NOMO-1 treated with DMSO at 0.1 percent for 48 hours (cell line): ENCODE results near the gene ZNF229.
A peak's percentile ranks its signal among the peaks of the same experiment; 100 is the strongest.
"Not testable (repeated sequence)": the region's sequence is repeated elsewhere in the genome, so short reads cannot be mapped to it uniquely, and the experiment has no call there.

ENCODE experiments used
- DNase-seq: peaks from one replicate; lab custom pipeline; 2025; ENCODE audit not compliant: unreplicated experiment; lab: John Stamatoyannopoulos, UW

The ZNF229 gene

GRCh38 chr19:44447916-44448674 lies at the start of gene ZNF229:
ZNF229 (minus strand) TSS chr19:44448472; CDS start chr19:44442847, 5,625 bp downstream.
- no peak for DNase-seq

- DNase-seq, result no peak
These were observed 48.4 kb upstream of the ZNF229 start for GRCh38 chr19:44496711-44497110.

- DNase-seq, result peak; percentile 6
These were observed 28.5 kb upstream of the ZNF229 start for GRCh38 chr19:44476559-44477408.

- DNase-seq, result not testable (repeated sequence)
These were observed 20.5 kb upstream of the ZNF229 start for GRCh38 chr19:44468730-44469129.

- DNase-seq, result not testable (repeated sequence)
These were observed 14.5 kb upstream of the ZNF229 start for GRCh38 chr19:44462600-44463286.

- not testable (repeated sequence) for DNase-seq
These were observed 7.7 kb upstream of the ZNF229 start for GRCh38 chr19:44456016-44456415.

- DNase-seq, result no peak
These were observed 6.8 kb upstream of the ZNF229 start for GRCh38 chr19:44455100-44455499.

- no peak for DNase-seq
These were observed 4.1 kb upstream of the ZNF229 start for GRCh38 chr19:44452367-44452766.

GRCh38 chr19:44451687-44452086 lies 3.4 kb upstream of the ZNF229 start:
- no peak for DNase-seq

- no peak for DNase-seq
These were observed 9.8 kb downstream of the ZNF229 start for GRCh38 chr19:44438441-44438840.

GRCh38 chr19:44435441-44435840 lies 12.8 kb downstream of the ZNF229 start:
- DNase-seq, result no peak

GRCh38 chr19:44430956-44431355 lies 17.3 kb downstream of the ZNF229 start:
- no peak for DNase-seq

GRCh38 chr19:44415553-44415952 lies 32.7 kb downstream of the ZNF229 start:
- DNase-seq, result not testable (repeated sequence)

GRCh38 chr19:44401139-44402115 lies 46.8 kb downstream of the ZNF229 start, which contains the start of gene ZNF285:
ZNF285 (minus strand) TSS chr19:44401608; CDS start chr19:44397213, 4,395 bp downstream.
- no peak for DNase-seq

- not testable (repeated sequence) for DNase-seq
These were observed 59.0 kb downstream of the ZNF229 start for GRCh38 chr19:44389268-44389667.
